H9 (cell line): ENCODE data around the gene TMEM9. TPM values are rescaled to one million over a fixed set of nuclear protein-coding genes. Genes with fewer than 3 reads are reported as not detected.

Experiments
- DNase-seq: peaks from one replicate; pipeline ENCODE4 v3.0.0-alpha.2; 2017
- H2AFZ ChIP-seq: one replicate; pipeline ENCODE4 v1.6.1; 2013; ENCODE audit warnings: mild to moderate bottlenecking, low read length, control low read depth, moderate library complexity
- H2AK5ac ChIP-seq: 2 replicates; pipeline ENCODE4 v1.6.1; 2013; ENCODE audit warnings: low read length, control low read depth, mixed read lengths; ENCODE audit not compliant: insufficient read length
- H2BK120ac ChIP-seq: one replicate; pipeline ENCODE4 v1.6.1; 2013; ENCODE audit warnings: low read depth, mild to moderate bottlenecking, low read length, control low read depth, inconsistent platforms; ENCODE audit not compliant: poor library complexity, severe bottlenecking
- H2BK12ac ChIP-seq: 2 replicates; pipeline ENCODE4 v1.6.1; 2013; ENCODE audit warnings: low read length, control low read depth, mixed read lengths, low read depth; ENCODE audit not compliant: insufficient read length
- H2BK15ac ChIP-seq: 2 replicates; pipeline ENCODE4 v1.6.1; 2013; ENCODE audit warnings: low read depth, low read length, control low read depth
- H2BK20ac ChIP-seq: one replicate; pipeline ENCODE4 v1.6.1; 2013; ENCODE audit warnings: low read depth, mild to moderate bottlenecking, low read length, control low read depth, inconsistent platforms; ENCODE audit not compliant: poor library complexity, severe bottlenecking
- H2BK5ac ChIP-seq: 2 replicates; pipeline ENCODE4 v1.6.1; 2013; ENCODE audit warnings: low read length, control low read depth, mixed read lengths; ENCODE audit not compliant: insufficient read length
- H3K14ac ChIP-seq: 2 replicates; pipeline ENCODE4 v1.6.1; 2013; ENCODE audit warnings: low read length, control low read depth; ENCODE audit not compliant: insufficient read depth
- H3K18ac ChIP-seq: 2 replicates; pipeline ENCODE4 v1.6.1; 2013; ENCODE audit warnings: low read depth, mild to moderate bottlenecking, mixed read lengths, low read length, control low read depth; ENCODE audit not compliant: insufficient read length
- H3K23ac ChIP-seq: 2 replicates; pipeline ENCODE4 v1.6.1; 2013; ENCODE audit warnings: low read length, control low read depth, mixed read lengths, low read depth; ENCODE audit not compliant: insufficient read length
- H3K23me2 ChIP-seq: 2 replicates; pipeline ENCODE4 v1.6.1; 2013; ENCODE audit warnings: low read depth, mild to moderate bottlenecking, mixed read lengths, low read length, control low read depth; ENCODE audit not compliant: insufficient read length, poor library complexity, severe bottlenecking
- H3K27ac ChIP-seq: 2 replicates; pipeline ENCODE4 v1.5.1; 2013; ENCODE audit warnings: low read length, control low read depth, mixed read lengths, low read depth; ENCODE audit not compliant: insufficient read length
- H3K27me3 ChIP-seq: 2 replicates; pipeline ENCODE4 v1.6.1; 2013; ENCODE audit warnings: low read length, control low read depth, inconsistent platforms; ENCODE audit not compliant: insufficient read depth
- H3K4ac ChIP-seq: 2 replicates; pipeline ENCODE4 v1.6.1; 2013; ENCODE audit warnings: low read depth, mild to moderate bottlenecking, control low read depth, inconsistent platforms, low read length, moderate library complexity
- H3K4me1 ChIP-seq: 2 replicates; pipeline ENCODE4 v1.6.1; 2013; ENCODE audit warnings: low read length, control low read depth, inconsistent platforms; ENCODE audit not compliant: insufficient read depth
- H3K4me2 ChIP-seq: 2 replicates; pipeline ENCODE4 v1.6.1; 2013; ENCODE audit warnings: low read length, control low read depth, mixed read lengths; ENCODE audit not compliant: insufficient read length, insufficient read depth
- H3K56ac ChIP-seq: 2 replicates; pipeline ENCODE4 v1.6.1; 2013; ENCODE audit warnings: low read depth, mild to moderate bottlenecking, mixed read lengths, low read length, control low read depth; ENCODE audit not compliant: insufficient read length
- H3K79me1 ChIP-seq: 2 replicates; pipeline ENCODE4 v1.6.1; 2013; ENCODE audit warnings: low read depth, mild to moderate bottlenecking, moderate library complexity, low read length, control low read depth, inconsistent platforms; ENCODE audit not compliant: insufficient read depth, poor library complexity, severe bottlenecking
- H3K79me2 ChIP-seq: 2 replicates; pipeline ENCODE4 v1.6.1; 2013; ENCODE audit warnings: low read length, control low read depth, inconsistent platforms; ENCODE audit not compliant: insufficient read depth
- H3K9ac ChIP-seq: 2 replicates; pipeline ENCODE4 v1.6.1; 2013; ENCODE audit warnings: low read length, control low read depth, mixed read lengths; ENCODE audit not compliant: insufficient read length; ENCODE audit errors: extremely low read depth
- H3K9me3 ChIP-seq: one replicate; pipeline ENCODE4 v1.6.1; 2013; ENCODE audit warnings: low read depth, low read length, inconsistent platforms; ENCODE audit not compliant: control insufficient read depth
- H3T11ph ChIP-seq: one replicate; pipeline ENCODE4 v1.6.1; 2013; ENCODE audit warnings: mild to moderate bottlenecking, low read length, control low read depth, inconsistent platforms
- H4K20me1 ChIP-seq: one replicate; pipeline ENCODE4 v1.6.1; 2013; ENCODE audit not compliant: control insufficient read depth, insufficient read length, insufficient read depth
- H4K5ac ChIP-seq: 2 replicates; pipeline ENCODE4 v1.6.1; 2013; ENCODE audit warnings: low read depth, mild to moderate bottlenecking, mixed read lengths, low read length, control low read depth; ENCODE audit not compliant: insufficient read length
- H4K8ac ChIP-seq: replicated peaks from 2 replicates; pipeline ENCODE4 v1.6.1; 2013; ENCODE audit warnings: low read length, control low read depth, mixed read lengths, low read depth; ENCODE audit not compliant: insufficient read length
- H4K91ac ChIP-seq: 2 replicates; pipeline ENCODE4 v1.6.1; 2013; ENCODE audit warnings: low read depth, mild to moderate bottlenecking, moderate library complexity, mixed read lengths, low read length, control low read depth; ENCODE audit not compliant: insufficient read length
- H3K27ac Mint-ChIP-seq, 3 experiments: 2 replicates in 2 of 3; 3 replicates in 1 of 3; pipeline ENCODE4 v1.8.0; 2020 to 2021; ENCODE audit warnings: mixed read lengths in 3 of 3, mild to moderate bottlenecking in 1 of 3, moderate library complexity in 1 of 3
- H3K27me3 Mint-ChIP-seq: 2 replicates; pipeline ENCODE4 v1.8.0; 2021; ENCODE audit warnings: low read depth, mild to moderate bottlenecking, moderate library complexity, mixed read lengths
- H3K36me3 Mint-ChIP-seq, 3 experiments: 2 replicates in 2 of 3; 3 replicates in 1 of 3; pipeline ENCODE4 v1.8.0; 2020 to 2021; ENCODE audit warnings: low read depth in 3 of 3, mixed read lengths in 3 of 3; ENCODE audit not compliant: insufficient read depth in 1 of 3
- H3K4me1 Mint-ChIP-seq, 2 experiments: 2 replicates each; pipeline ENCODE4 v1.8.0; 2020; ENCODE audit warnings: mixed read lengths in 2 of 2
- H3K4me3 Mint-ChIP-seq, 2 experiments: 2 replicates in 1 of 2; 3 replicates in 1 of 2; pipeline ENCODE4 v1.8.0; 2020 to 2021; ENCODE audit warnings: mild to moderate bottlenecking in 2 of 2, mixed read lengths in 2 of 2, moderate library complexity in 1 of 2
- H3K9me3 Mint-ChIP-seq, 2 experiments: 2 replicates in 1 of 2; 3 replicates in 1 of 2; pipeline ENCODE4 v1.8.0; 2020; ENCODE audit warnings: mild to moderate bottlenecking in 2 of 2, mixed read lengths in 2 of 2, moderate library complexity in 1 of 2
- WGBS: extraction: QIAGEN DNeasy Blood & Tissue Kit; methylation state at CpG from one replicate; pipeline ENCODE4 v1.1.7; 2013; ENCODE audit warnings: missing lambda C conversion rate, low lambda C conversion rate, mixed read lengths; ENCODE audit not compliant: insufficient read length; ENCODE audit errors: extremely low coverage; 5-methylcytosine and 5-hydroxymethylcytosine counted together
- total RNA-seq: library from RNA; stranded (reverse); gene quantifications from 2 replicates; pipeline ENCODE4 v1.2.1, GENCODE V29; 2021
- TF ChIP-seq, protein P1 (sequence below): fragments of 200-600 bp; sonication (generic); conservative IDR thresholded peaks from 3 replicates; pipeline ENCODE4 v1.8.0; 2021; ENCODE audit warnings: antibody characterized with exemption, mild to moderate bottlenecking

TMEM9 gene
- total RNA-seq, 1 experiment from 2014 or later = 93.4 TPM

DNA sequence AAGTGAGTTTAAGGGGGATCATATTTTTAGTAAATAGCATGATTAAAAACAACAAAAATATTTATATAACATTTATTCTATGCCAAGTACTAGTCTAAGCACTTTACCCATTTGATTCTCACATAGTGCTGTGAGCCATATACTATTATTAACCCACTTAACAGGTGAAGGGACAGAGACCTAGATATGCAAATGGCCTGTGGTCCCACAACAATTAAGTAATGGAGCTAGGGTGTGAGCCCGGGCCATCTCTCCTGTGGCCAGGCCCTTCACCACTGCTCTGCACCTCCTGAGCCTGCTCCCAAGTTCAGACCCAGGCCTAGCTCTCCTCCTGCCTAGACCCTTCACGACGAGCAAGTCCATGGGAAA, 27.8 kb downstream of the TMEM9 start:
- H3K23ac ChIP-seq = no peak overlapping the region
- H3K4ac ChIP-seq = no peak overlapping the region
- peaks cover 2% of the 10 kb centered on the region for H4K20me1 ChIP-seq
- no peak overlapping the region for H3K9ac ChIP-seq
- no peak overlapping the region for H3K4me2 ChIP-seq
- no peaks in the 10 kb centered on the region for H3K79me2 ChIP-seq
- H3K18ac ChIP-seq = no peak overlapping the region
- H2BK120ac ChIP-seq = no peak overlapping the region
- WGBS = no CpG with 5 or more reads among the region's 3 CpGs
- no peaks in the 10 kb centered on the region for H3K23me2 ChIP-seq
- H3K9me3 ChIP-seq = no peaks in the 10 kb centered on the region
- no peaks in the 10 kb centered on the region for H3K9me3 Mint-ChIP-seq
- H2AK5ac ChIP-seq = no peak overlapping the region
- H3K27ac ChIP-seq = no peak overlapping the region
- no peak overlapping the region for H3K27ac Mint-ChIP-seq
- H2BK20ac ChIP-seq = no peak overlapping the region
- no peak overlapping the region for H4K91ac ChIP-seq
- no peak for DNase-seq
- H3K79me1 ChIP-seq = no peaks in the 10 kb centered on the region
- no peak overlapping the region for H3K56ac ChIP-seq
- H2BK15ac ChIP-seq = no peak overlapping the region
- no peak overlapping the region for H4K8ac ChIP-seq
- no peak overlapping the region for H2BK12ac ChIP-seq
- no peak overlapping the region for H2AFZ ChIP-seq
- TF ChIP-seq, protein P1, sequence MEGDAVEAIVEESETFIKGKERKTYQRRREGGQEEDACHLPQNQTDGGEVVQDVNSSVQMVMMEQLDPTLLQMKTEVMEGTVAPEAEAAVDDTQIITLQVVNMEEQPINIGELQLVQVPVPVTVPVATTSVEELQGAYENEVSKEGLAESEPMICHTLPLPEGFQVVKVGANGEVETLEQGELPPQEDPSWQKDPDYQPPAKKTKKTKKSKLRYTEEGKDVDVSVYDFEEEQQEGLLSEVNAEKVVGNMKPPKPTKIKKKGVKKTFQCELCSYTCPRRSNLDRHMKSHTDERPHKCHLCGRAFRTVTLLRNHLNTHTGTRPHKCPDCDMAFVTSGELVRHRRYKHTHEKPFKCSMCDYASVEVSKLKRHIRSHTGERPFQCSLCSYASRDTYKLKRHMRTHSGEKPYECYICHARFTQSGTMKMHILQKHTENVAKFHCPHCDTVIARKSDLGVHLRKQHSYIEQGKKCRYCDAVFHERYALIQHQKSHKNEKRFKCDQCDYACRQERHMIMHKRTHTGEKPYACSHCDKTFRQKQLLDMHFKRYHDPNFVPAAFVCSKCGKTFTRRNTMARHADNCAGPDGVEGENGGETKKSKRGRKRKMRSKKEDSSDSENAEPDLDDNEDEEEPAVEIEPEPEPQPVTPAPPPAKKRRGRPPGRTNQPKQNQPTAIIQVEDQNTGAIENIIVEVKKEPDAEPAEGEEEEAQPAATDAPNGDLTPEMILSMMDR = no peak
- H3K4me3 Mint-ChIP-seq = no peak overlapping the region
- H3K36me3 Mint-ChIP-seq = no peaks in the 10 kb centered on the region
- peaks cover 27% of the 10 kb centered on the region for H3K27me3 Mint-ChIP-seq
- H3K4me1 ChIP-seq = no peaks in the 10 kb centered on the region
- H2BK5ac ChIP-seq = no peak overlapping the region
- no peak overlapping the region for H3K14ac ChIP-seq
- no peak overlapping the region for H3T11ph ChIP-seq
- no peaks in the 10 kb centered on the region for H3K27me3 ChIP-seq
- no peak overlapping the region for H4K5ac ChIP-seq
- peaks cover 11 to 14% of the 10 kb centered on the region in 2 experiments for H3K4me1 Mint-ChIP-seq
